Inflammatory macrophage treated with lipopolysaccharide for 4 hours (primary cell): Measurements from ENCODE around the gene KLF6.
A peak's percentile ranks its signal among the peaks of the same experiment; 100 is the strongest.

Experiments
- DNase-seq: peaks from one replicate; pipeline ENCODE4 v3.0.0-alpha.2; 2020

The KLF6 gene

DNA sequence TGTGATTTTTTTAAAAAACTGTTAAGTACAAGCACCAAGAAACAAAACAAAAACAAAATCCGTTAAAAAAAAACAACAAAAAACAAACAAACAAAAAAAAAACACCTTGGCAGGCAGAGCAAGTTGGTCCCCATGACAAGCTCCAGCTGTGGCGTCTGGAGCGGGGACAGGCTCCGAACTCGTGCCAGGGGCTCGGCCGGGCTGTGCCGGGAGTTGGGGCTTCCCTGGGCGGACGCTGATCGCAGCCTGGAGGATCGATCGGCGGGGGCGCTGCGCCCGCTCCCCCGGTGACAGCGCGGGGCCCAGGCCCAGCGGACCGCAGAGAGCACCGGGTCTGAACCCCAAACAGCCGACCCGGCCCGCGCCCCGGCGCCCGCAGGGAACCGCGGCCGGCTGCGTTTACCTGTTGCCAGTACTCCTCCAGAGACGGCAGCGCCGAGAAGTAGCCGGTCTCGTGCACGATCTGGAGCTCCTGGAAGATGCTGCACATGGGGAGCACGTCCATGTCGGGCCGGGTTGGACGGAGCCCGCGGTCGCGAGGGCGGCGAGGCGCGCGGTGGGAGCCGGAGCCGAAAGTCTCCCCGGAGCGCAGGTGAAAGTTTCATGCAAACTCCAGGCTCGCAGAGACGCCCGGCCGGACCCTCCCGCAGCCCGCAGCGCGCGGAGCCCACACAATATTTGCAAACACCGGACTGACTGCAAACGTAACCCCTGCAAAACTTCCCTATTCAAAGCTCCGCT lies at the start of gene KLF6:
Gene KLF6 (minus strand): TSS at position 700 of the 741 bp plus-strand sequence. CDS start 195 bp downstream, at position 505.
- DNase-seq = peak; percentile 61

- peak; percentile 69 for DNase-seq
Measured at GRCh38 chr10:3834404-3834803, 49.4 kb upstream of the KLF6 start.

GRCh38 chr10:3833046-3833445 lies 48.0 kb upstream of the KLF6 start:
- no peak for DNase-seq

- DNase-seq = peak; percentile 55
Measured at GRCh38 chr10:3832022-3832786, 47.2 kb upstream of the KLF6 start.

GRCh38 chr10:3831608-3832007 lies 46.6 kb upstream of the KLF6 start:
- no peak for DNase-seq

DNA sequence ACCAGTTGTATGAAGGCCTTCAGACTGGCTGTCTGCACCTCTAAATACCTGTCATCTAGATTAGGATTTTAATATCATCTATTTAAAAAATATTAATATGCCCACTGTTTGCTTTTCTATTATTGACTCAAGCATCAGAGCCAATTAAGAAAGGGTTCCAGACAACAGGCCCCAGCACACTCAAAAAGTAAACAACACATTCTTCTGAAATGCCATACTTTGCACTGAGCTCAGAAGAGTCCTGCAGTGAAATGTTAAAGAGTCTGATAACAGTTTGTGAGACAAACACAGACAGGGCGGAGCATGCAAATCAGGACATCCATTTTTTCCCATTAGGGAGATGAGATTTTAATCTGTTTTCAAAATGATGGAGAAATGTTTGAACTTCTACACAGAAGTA lies 45.9 kb upstream of the KLF6 start:
- no peak for DNase-seq

- DNase-seq = no peak
Measured at GRCh38 chr10:3829156-3830050, 44.4 kb upstream of the KLF6 start.

- peak; percentile 98 for DNase-seq
Measured at GRCh38 chr10:3828404-3829155, 43.6 kb upstream of the KLF6 start.

- no peak for DNase-seq
Measured at GRCh38 chr10:3827768-3828403, 42.9 kb upstream of the KLF6 start.

- no peak for DNase-seq
Measured at GRCh38 chr10:3827266-3827665, 42.3 kb upstream of the KLF6 start.

- no peak for DNase-seq
Measured at GRCh38 chr10:3825862-3826351, 40.9 kb upstream of the KLF6 start.

DNA sequence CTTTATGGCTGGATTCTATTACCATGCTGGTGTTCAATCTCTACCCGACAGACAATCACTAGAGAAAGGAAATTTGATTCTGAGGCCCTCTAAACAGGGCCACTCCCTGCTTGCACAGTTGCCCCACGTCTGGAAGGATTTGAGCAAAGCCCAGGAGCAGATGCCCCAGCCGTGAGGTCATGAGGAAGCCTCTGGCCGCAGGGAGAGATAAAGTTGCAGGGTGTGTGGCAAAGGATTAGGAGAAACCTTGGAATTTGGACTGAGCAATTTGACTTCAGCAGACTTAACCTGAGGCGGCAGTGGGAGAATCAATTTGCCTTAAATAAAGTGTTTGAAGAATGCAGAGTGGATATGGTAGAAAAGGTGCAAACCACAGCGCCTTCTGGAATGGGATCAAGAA lies 40.2 kb upstream of the KLF6 start:
- DNase-seq = no peak

DNA sequence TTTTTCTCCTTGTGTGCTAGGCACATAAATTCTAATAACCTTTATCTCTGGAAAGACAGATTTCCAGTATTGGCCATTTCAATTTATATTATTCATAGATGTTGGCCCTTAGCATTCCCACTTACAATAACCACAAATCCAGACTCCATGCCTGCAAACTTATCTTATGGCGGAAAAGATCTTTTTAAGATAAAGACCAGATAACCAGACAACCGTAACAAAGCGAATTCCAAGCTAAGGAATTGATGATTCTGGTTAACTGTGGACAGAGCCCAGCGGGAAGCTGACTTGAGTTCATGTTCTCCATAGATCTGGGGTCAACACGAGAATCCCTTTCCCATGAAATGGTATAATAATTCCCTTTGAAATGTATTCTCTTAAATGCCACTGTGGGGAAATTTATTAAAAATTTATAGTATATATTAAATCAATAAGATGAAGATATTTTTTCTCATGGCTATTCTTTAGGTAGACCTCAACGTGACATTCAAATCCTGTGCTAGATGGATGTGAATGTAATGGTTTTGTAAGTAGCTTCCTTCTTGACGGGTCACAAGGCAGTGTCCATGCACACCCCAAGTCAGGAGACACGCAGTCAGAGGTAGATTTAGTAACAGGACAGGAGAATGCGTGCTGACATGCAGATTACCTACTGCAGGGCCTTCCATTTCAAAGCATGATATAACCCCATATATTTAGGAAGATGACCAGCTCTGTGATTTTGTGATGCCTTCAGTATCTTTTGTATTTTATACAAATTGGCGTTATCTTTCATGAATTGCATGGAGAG lies 37.7 kb upstream of the KLF6 start:
- DNase-seq = peak; percentile 67

- no peak for DNase-seq
Measured at GRCh38 chr10:3820255-3820654, 35.2 kb upstream of the KLF6 start.

- no peak for DNase-seq
Measured at GRCh38 chr10:3816995-3817394, 32.0 kb upstream of the KLF6 start.

DNA sequence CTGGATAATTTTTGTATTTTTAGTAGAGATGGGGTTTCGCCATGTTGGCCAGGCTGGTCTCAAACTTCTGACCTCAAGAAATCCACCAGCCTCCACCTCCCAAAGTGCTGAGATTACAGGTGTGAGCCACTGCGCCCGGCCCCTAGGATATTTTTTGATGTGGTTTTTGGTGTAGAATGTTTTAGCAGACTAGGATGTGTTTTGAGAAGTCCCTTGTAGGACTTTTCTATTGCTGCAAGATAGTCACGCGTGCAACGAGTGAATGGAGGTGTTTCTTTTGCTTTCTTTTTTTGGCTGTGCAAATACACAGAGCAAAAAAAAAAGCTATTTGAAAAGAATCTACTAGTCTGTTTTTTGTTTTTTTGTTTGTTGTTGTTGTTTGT lies 29.8 kb upstream of the KLF6 start:
- DNase-seq = no peak

DNA sequence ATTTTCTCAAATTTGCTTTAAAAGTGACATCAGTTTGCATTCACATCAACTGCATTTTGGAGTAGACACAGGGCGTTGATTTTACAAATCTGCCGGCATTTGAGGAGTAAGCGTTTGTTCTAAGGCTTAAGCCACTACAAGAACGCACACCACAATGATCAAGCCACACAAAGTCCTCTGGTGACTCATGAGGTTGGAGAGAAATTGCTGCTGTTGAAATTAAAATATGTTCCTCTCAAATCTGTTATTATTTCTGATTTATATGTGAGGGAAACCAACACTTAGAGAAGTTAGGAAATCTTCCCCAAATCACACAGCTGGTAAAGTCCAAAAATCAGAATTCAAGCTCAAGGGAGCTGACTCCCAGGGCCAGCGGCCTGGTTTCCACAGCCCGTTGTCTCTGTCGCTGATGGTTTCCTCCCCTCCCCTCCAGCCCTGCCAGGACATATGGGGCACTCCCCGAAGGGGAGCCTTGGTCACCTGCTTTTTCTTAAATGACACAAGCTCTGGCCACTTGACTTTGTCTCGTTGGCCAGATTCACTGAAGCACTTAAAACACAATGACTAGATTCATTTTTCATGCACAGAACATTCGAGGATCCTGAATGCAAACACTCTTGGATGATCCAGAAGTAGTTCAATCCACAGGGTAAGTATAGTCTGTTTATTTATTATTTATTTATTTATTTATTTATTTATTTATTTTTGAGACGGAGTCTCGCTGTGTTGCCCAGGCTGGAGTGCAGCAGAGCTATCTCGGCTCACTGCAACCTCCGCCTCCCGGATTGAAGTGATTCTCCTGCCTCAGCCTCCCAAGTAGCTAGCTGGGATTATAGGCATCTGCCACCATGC lies 29.2 kb upstream of the KLF6 start:
- DNase-seq = peak; percentile 39

- no peak for DNase-seq
Measured at GRCh38 chr10:3813267-3813666, 28.3 kb upstream of the KLF6 start.

DNA sequence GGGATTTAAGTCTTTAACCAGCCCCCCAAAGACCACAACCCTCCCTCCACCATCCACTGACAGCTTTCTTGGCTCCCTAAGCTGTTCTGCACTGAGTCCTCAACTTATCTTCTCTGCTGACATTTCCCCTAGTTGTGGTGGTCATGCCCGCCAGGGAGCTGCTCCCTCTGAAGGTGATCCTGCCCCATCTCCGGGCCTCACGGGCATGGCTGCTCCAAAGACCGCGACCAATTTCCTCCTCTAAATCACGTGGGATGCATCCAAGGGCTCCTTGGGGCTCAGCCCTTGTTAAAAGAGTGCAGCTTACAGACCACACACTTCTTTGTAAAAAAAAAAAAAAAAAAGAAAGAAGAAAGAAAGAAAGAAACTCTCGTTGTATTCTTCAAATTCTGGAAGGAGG lies 27.1 kb upstream of the KLF6 start:
- DNase-seq = no peak

- peak; percentile 91 for DNase-seq
Measured at GRCh38 chr10:3811291-3811870, 26.4 kb upstream of the KLF6 start.
